HepG2 (cell line): Measurements from ENCODE around the gene DCP1B.

Experiments used
- EZH2 ChIP-seq: conservative IDR thresholded peaks from 2 replicates; pipeline ENCODE4 v1.6.1; 2012; ENCODE audit warnings: mild to moderate bottlenecking, low read depth, low read length, moderate library complexity
- KDM6A ChIP-seq: IDR thresholded peaks from 2 replicates; pipeline ENCODE4 v1.6.1; 2016; ENCODE audit warnings: low read depth
- RBAK ChIP-seq: sonication (generic); formaldehyde crosslinking; IDR thresholded peaks from 2 replicates; pipeline ENCODE4 v1.5.1; 2020; ENCODE audit warnings: mild to moderate bottlenecking, missing genetic modification reagents
- SSRP1 ChIP-seq: IDR thresholded peaks from 2 replicates; pipeline ENCODE4 v1.6.1; 2016; ENCODE audit warnings: control low read depth
- USF2 ChIP-seq, 2 experiments: sonication (generic) in 1 of 2; formaldehyde crosslinking in 1 of 2; IDR thresholded peaks; 2 replicates each; pipeline versions ENCODE4 v1.5.1 to v1.6.1; 2011 to 2020; ENCODE audit warnings: borderline replicate concordance in 1 of 2, low read depth in 1 of 2, low read length in 1 of 2, mild to moderate bottlenecking in 1 of 2, missing genetic modification reagents in 1 of 2, moderate library complexity in 1 of 2
- ZBTB21 ChIP-seq: sonication (generic); formaldehyde crosslinking; IDR thresholded peaks from 2 replicates; pipeline ENCODE4 v1.4.0; 2020; ENCODE audit warnings: missing genetic modification reagents
- ZNF609 ChIP-seq: sonication (generic); formaldehyde crosslinking; IDR thresholded peaks from 2 replicates; pipeline ENCODE4 v1.4.0; 2020; ENCODE audit warnings: mild to moderate bottlenecking, missing genetic modification reagents, borderline replicate concordance

- TF ChIP-seq SSRP1 (CRISPR knock-in tag) (no peak), ZBTB21 (no peak), RBAK (CRISPR knock-in tag) (no peak), ZNF609 (CRISPR knock-in tag) (no peak), USF2 (IDR thresholded peaks at IDR 0.05; ENCODE audit: low read depth, low read length) (no peak), USF2 (CRISPR knock-in tag; IDR thresholded peaks at IDR 0.05; ENCODE audit: borderline replicate concordance) (no peak), EZH2 (no peak), KDM6A (CRISPR knock-in tag) (no peak)
Measured at GRCh38 chr12:1977588-1977987, 26.7 kb downstream of the DCP1B start.
